ENCODE data around the gene CCDC27.

The CCDC27 gene

DNA sequence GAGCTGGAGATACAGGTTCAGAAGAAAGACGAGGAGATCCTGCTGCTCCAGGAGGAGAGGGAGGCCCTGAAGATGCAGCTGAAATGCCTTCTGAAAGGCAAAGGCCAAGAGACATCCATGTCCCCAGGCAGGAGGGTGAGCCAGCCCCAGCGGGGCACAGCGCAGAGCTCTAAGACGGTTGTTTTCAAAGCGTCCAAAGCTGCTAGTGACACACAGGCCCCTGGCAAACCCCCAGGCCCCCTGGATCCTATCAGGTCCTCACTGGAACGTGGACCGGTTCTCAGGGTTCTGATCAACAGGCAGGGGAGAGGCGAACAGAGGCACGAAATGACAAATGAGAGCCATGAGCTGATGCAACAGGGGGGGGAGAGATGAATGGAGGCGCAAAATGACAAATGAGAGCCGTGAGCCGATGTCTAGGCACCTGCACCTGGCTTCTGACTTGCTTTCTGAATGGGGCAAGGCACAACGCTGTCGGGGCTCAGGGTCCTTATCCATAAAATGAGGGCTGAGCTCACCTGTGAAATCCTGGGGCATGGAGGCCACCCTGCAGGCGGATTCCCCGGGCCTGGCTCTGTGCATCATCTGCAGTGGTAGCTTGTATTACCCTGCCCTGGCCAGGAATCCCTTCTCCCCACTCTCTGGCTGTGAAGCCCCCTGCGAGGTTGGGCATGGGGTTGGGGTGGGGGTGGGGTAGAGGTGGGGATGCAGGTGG, 9.2 kb downstream of the CCDC27 start:
- ATAC-seq = no peak

DNA sequence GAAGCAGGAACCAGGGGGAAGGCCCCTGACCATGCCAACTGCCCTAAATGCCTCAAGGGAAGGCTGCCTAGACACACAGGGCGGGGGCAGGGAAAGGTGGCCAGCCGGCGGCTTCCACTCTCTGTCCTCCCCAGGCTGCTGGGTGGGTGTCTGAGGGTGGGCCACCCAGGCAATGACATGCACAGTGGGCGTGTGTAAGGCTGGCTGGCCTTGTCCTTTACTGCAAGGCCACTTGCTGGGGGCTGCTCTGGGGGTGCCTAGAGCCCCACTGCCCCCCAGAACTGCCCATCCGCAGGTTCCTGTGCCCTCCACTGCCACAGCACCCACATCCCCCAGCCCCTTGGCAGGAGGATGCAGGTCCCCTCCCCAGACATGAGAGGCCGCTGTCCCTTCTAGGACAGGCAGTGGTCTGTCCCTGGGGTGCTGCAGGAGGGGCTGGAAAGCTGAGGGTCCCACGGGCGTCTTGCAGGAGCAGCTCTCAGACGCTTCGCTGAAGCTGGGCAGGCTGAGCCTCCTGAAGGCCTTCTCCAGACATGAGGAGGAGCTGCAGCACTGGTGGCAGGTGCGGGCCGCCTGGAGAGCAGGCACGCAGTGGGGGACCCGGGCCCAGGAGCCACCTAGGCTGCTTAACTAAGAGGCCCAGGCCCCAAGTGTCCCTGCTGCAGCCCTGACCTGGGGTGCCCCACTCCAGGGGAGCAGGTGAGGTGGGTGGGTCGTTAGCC, 10.1 kb downstream of the CCDC27 start:
- no peak for ATAC-seq

DNA sequence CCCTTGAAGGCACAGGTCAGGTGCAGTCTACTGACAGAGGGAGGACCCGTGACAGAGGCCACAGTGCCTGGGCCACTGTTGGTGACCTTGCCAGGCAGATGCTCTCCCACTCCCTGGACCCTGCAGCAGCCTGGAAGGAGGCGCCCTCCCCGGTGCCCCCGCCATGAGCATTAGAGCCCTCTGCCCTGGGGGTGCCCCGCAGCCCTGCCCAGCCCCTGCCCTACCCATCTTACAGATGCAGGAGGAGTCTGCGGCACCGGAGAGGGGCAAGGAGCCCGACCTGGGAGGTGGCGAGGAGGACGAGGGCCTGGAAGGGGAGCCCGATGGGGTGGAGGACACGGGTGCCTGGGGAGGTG, 10.6 kb downstream of the CCDC27 start:
- no peak for ATAC-seq

- ATAC-seq = no peak
Observed at GRCh38 chr1:3763351-3764125, 11.3 kb downstream of the CCDC27 start.

DNA sequence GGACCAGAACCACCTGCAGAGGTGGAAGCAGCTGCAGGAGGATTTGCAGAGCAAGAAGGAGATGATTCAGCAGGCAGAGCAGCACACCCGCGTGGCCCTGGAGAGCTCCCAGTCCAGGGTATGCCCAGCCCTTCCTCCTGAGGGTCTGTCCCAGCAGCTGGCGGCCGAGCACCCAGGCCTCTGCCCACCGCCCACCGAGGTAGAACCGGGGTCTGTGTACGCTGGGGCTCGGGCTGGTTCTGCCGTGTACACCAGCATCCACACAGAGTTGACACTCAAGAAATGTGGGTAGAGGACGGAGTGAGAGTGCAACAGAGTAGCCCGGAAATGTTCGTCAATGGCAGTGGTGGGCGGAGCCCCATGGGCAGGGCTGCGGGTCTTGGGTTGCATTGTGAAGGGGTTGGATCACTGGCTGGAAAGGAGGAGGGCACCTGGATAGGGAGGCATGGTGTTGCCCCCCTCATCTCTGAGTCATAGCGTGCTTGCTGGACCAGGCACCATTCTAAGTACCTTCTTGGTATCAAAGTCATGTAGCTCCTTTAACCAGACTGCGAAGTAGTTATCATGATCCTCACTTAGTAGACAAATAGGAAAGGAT, 15.2 kb downstream of the CCDC27 start:
- ATAC-seq = no peak

DNA sequence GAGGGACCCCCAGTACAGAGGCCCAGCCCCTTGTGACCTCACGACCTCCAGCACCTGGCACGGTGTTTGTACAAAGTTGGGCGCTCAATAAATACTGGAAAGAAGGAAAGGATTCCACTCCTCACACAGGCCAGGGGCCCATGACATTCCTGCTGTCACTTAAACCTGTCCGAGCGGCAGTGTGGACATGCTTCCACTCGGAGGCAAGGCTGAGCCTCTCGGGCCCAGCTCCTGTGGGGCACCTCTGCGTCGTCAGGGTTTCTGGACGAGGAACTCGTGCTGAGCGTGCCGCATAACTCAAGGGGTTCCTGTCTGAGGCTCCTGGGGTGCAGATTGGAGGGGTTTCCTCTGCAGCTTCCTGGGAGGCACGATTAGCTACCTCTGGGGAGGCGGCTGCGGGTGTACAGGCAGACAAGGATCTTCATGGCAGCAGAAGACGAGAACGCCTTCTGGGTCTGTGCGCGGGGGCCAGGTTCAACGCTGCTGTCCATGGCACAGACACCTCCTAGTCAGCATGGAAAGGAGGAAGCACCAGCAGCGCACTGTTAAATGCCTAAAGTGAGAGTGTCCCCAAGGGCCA, 16.7 kb downstream of the CCDC27 start:
- no peak for ATAC-seq

- no peak for ATAC-seq
Observed at GRCh38 chr1:3770047-3770765, 18.0 kb downstream of the CCDC27 start.

DNA sequence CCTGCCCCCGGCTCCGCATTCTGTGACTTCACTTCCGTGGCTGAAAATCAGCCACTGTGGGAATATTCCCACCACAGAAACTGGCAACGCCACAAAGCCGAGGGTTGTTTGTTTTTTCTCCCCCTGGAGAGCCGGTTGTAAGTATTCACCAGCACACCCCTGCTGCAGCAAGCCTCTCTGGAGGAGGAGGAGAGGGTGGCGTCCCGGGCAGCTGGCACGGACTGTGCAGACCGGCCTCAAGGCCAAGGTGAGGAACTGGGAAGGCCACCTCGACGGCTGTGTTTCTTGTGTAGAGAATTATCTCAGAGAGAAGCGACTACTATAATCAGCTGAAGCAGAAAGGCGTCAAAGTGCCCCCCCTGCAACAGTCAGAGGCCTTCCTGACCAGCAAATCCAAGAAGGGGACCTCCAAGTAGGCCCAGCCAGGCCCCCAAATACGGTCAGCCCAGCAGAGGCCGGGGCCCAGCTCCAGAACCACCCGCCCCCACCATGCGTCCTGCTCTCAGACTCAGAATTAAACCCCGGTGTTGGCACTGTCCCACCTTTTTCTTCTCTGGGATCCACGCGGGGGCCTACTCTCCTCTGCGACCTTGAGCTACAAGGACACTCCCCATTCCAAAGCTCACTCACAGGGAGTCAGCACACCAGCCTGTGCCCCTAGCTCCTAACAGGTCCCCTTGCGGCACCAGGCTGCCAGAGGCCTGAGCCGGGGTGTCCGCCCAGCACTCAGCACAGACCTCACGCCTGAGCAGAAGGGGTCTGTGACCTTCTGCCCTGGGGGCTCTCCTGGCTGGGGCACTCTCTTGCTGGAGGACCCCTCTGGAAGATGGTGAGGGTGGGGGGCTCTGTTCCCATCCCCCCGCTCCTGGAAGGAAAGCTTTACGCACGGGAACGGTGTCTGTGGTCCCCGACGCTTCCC, 19.1 kb downstream of the CCDC27 start:
- no peak for ATAC-seq

DNA sequence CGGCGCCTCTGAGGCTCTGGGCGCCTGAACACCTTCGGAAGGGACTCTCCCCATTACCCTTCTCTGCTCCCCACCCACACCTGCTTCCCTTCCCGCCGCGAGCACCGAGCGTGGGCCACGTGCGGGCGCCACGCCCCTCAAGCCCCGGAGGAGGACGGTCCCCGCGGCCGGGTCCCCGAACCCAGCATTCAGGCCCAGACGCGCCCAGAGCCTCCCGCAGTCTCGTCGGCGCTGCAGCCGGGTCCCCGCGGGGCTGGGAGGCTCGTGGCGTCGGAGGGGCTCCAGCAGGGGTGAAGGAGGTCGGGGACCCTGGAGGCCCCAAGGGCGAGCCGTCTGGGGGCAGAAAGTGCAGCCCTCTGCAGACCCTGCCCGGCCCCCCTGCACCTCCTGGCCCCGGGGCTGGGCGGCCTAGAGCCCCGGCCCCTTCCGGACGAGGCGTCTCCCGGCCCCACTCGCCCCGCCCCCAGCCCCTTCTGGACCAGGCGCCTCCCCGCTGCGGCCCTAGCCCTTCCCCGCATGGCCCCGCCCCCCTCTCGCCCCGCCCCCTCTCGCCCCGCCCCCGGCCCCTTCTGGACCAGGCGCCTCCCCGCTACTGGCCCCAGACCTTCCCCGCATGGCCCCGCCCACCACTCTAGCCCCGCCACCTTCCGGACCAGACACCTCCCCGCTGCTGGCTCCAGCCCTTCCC, 19.9 kb downstream of the CCDC27 start:
- ATAC-seq = peak; percentile 75 to 81

- ATAC-seq = no peak
Observed at GRCh38 chr1:3772715-3773571, 20.7 kb downstream of the CCDC27 start, which contains the start of gene SMIM1. Gene SMIM1, plus strand, starts transcription at chr1:3772749. Its CDS starts 2,625 bp downstream, at chr1:3775374.

GRCh38 chr1:3773572-3774275, 21.5 kb downstream of the CCDC27 start:
- ATAC-seq = no peak

GRCh38 chr1:3774276-3774945, 22.2 kb downstream of the CCDC27 start:
- no peak for ATAC-seq

GRCh38 chr1:3774946-3775489, 22.8 kb downstream of the CCDC27 start:
- ATAC-seq = no peak

GRCh38 chr1:3775490-3776230, 23.4 kb downstream of the CCDC27 start:
- peak; percentile 46 to 47 for ATAC-seq

- no peak for ATAC-seq
Observed at GRCh38 chr1:3776231-3776961, 24.1 kb downstream of the CCDC27 start.

DNA sequence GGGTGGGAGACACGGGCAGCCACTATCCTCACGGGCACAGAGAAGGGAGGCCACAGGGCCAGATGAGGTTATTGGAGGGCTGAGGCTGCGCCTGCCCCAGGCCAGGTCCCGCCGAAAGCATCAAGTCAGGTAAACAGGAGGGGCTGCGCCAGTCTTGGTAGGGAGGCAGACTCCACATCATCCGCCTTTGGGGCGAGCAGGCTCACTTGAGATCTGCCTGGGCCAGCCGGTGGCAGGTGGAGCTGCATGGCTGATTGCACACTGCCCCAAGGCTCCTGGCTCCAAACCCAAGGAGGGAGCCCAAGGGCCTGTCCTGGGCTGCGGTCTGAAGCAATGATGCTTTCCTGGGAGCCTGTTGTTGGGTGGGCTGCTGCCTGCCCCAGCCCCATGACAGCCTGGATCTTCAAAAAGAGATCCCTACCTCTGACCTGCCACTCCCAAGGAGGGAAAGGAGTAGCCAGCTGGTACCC, 24.9 kb downstream of the CCDC27 start:
- ATAC-seq = no peak
